ENCODE data around the gene RHBDL1.

The RHBDL1 gene

GRCh38 chr16:633336-634050 lies 42.0 kb upstream of the RHBDL1 start:
- no peak for TF ChIP-seq CTCF (conservative IDR thresholded peaks at IDR 0.05; ENCODE audit: low read depth, low read length)
- no peak overlapping the region for H3K4me3 ChIP-seq (ENCODE audit: low read length)
- DNase-seq (ENCODE audit: low read depth): no peak

DNA sequence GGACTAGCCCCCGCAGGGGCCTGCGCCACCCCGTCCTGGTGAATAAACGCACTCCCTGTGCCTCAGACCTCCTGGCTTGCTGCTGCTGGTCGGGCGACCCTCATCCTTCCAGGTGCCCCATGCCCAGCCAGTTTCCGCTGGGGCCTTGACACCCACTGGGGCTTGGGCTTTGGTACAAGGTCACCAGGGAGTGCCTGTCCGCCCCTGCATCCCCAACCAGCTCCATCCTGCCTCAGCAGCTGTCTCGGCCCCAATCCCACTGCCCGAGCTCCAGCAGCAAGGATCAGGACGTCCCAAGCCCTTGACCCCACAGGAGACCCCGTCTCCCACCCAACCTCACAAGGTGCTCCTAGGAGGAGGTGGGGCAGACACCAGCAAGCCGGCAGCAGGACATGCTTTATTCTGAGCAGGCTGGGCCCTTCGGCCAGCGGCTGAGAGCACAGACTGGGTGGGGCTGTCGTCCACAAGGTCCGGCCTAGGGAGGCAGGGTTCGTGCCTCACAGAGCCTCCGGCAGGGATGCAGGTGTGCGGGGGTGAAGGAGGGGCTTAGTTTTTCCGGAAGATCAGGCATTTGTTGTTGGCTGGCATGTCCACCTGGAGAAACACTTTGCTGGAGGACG lies 41.3 kb upstream of the RHBDL1 start:
- no peak for TF ChIP-seq CTCF (conservative IDR thresholded peaks at IDR 0.05; ENCODE audit: low read depth, low read length)

GRCh38 chr16:634996-635395 lies 40.5 kb upstream of the RHBDL1 start:
- no peak for TF ChIP-seq CTCF (conservative IDR thresholded peaks at IDR 0.05; ENCODE audit: low read depth, low read length)
- H3K4me3 ChIP-seq (ENCODE audit: low read length): peak overlapping the region; percentile 77
- DNase-seq (ENCODE audit: low read depth): no peak

More for the DNA sequence above, 41.3 kb upstream of the RHBDL1 start:
- DNase-seq (ENCODE audit: low read depth): no peak
- H3K4me3 ChIP-seq (ENCODE audit: low read length): no peak overlapping the region

DNA sequence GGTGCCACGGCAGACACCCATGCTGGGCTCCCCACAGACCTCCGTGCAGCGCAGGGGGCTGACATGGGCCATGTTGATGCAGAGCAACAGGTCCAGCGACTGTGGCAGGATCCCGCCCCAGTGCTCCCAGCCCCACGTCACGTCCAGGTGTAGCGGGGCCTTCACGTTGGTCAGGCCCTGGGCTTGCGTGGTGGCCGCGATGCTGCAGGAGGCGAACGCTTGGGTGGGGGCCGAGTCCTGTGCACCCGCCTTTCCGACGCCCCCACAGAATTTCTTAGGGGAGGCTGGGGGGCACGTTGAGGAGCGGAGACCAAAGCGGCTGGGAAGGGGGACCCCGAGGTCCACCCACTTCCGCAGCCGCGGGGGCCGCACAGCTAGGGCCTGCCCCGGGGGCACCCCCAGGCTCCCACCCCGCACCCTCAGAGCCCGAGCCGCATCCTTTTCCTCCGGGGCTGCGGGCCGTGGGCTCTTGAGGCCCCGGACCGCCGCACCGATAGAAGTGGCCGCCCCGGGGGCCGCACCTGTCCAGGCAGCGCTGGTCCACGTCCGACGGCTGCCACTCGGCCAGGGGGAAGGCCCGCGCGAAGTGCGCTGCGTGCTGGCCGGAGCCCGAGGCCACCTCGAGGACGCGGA lies 39.8 kb upstream of the RHBDL1 start:
- no peak for TF ChIP-seq CTCF (conservative IDR thresholded peaks at IDR 0.05; ENCODE audit: low read depth, low read length)
- H3K4me3 ChIP-seq (ENCODE audit: low read length): peak overlapping the region; percentile 77
- DNase-seq (ENCODE audit: low read depth): no peak

GRCh38 chr16:636206-637080 lies 39.0 kb upstream of the RHBDL1 start, which contains the start of gene METTL26:
METTL26 (minus strand) TSS chr16:636305; CDS start chr16:636290, 15 bp downstream.
- H3K4me3 ChIP-seq (ENCODE audit: low read length): peak within 1 kb of the TSS; percentile 77
- TF ChIP-seq CTCF (conservative IDR thresholded peaks at IDR 0.05; ENCODE audit: low read depth, low read length): no peak
- DNase-seq (ENCODE audit: low read depth): peak; percentile 76

- peak overlapping the region; percentile 77 for H3K4me3 ChIP-seq (ENCODE audit: low read length)
- TF ChIP-seq CTCF (conservative IDR thresholded peaks at IDR 0.05; ENCODE audit: low read depth, low read length): no peak
- no peak for DNase-seq (ENCODE audit: low read depth)
Measured at GRCh38 chr16:637081-638018, 38.1 kb upstream of the RHBDL1 start.
